Esophagus (tissue), 2 donors: ENCODE measurements around the gene SLC27A5. TPM values are rescaled to one million over a fixed set of nuclear protein-coding genes. Genes with fewer than 3 reads are reported as not detected.
"Not testable (repeated sequence)": the region's sequence is repeated elsewhere in the genome, so short reads cannot be mapped to it uniquely, and the experiment has no call there.

Source experiments
- H3K27ac ChIP-seq, 2 donors: one replicate each; pipeline ENCODE4 v1.5.1; 2013; ENCODE audit warnings: low read depth in 2 of 2, mild to moderate bottlenecking in 2 of 2, inconsistent platforms in 1 of 2, low read length in 1 of 2, moderate library complexity in 1 of 2
- H3K27me3 ChIP-seq, 2 donors: one replicate each; pipeline ENCODE4 v1.6.1; 2013; ENCODE audit warnings: low read length in 2 of 2, control low read depth in 1 of 2, mild to moderate bottlenecking in 1 of 2; ENCODE audit not compliant: insufficient read depth in 2 of 2, control insufficient read depth in 1 of 2
- H3K36me3 ChIP-seq, 2 donors: one replicate each; pipeline ENCODE4 v1.6.1; 2013; ENCODE audit warnings: low read length in 1 of 2; ENCODE audit not compliant: control insufficient read depth in 2 of 2, insufficient read depth in 2 of 2
- H3K4me1 ChIP-seq, 2 donors: one replicate each; pipeline ENCODE4 v1.6.1; 2013; ENCODE audit warnings: low read length in 1 of 2; ENCODE audit not compliant: control insufficient read depth in 2 of 2, insufficient read depth in 2 of 2
- H3K4me3 ChIP-seq, 2 donors: one replicate each; pipeline ENCODE4 v1.5.1; 2013; ENCODE audit warnings: low read length in 2 of 2, mild to moderate bottlenecking in 2 of 2, low read depth in 1 of 2, moderate library complexity in 1 of 2
- H3K9me3 ChIP-seq, 2 donors: one replicate each; pipeline ENCODE4 v1.6.1; 2013; ENCODE audit warnings: mild to moderate bottlenecking in 2 of 2, low read depth in 1 of 2, low read length in 1 of 2, moderate library complexity in 1 of 2; ENCODE audit not compliant: control insufficient read depth in 2 of 2, insufficient read depth in 1 of 2
- WGBS, 2 donors: extraction: QIAGEN DNeasy Blood & Tissue Kit; methylation state at CpG; one replicate each; pipeline ENCODE4 v1.1.7; 2013; 5-methylcytosine and 5-hydroxymethylcytosine counted together
- polyA plus RNA-seq, 2 donors: library from polyadenylated mRNA; stranded (reverse); fragments of 200-250 nt; gene quantifications; one replicate each; pipeline ENCODE4 v1.2.3, GENCODE V29; 2013
- donor health status: healthy with polysubstance abuse.
- donor health status: Bipolar disorder and iron deficiency.

Gene SLC27A5
- polyA plus RNA-seq, 2 donors, result 7.0 to 7.2 TPM

DNA sequence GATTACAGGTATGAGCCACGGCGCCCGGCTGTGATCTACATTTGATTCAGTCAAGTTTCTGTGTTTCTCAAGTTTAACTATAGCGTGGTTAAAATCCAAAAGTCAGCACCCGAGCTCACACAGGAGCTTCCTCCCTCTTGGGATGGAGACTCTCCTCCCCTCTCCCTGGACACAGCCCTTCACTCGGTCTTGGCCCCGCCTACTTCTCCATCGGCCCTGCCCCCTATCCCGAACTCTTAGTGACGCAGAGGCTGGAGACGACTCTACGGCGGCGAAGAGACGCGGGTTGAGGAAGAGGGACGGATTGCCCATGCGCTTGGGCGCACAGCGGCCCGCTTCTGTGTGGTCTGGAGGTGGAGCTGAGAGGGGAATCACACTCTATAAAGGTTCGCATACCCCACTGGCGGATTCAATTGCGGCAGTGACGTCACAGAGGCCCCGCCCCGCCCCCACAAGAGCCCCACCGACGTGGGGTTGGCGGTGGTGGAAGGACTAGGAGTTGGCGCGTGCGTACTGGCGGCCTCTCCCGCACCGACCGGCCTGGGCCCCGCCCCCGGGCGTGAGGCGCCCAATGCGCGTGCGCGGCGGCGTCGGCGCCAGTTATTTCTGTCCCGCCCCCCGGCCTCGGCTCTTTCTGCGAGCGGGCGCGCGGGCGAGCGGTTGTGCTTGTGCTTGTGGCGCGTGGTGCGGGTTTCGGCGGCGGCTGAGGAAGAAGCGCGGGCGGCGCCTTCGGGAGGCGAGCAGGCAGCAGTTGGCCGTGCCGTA, 32.2 kb upstream of the SLC27A5 start, which contains the start of gene TRIM28:
TSS of gene TRIM28 (plus strand) at position 239 of the 765 bp plus-strand sequence. CDS start 694 bp downstream, outside the sequence.
- Histone ChIP-seq H3K36me3 (peaks cover 13 to 21% of the 10 kb centered on the region in 2 donors), H3K4me1 (peaks cover 10 to 21% of the 10 kb centered on the region in 2 donors), H3K27me3 (no peaks in the 10 kb centered on the region), H3K9me3 (no peaks in the 10 kb centered on the region), H3K27ac (peak within 1 kb of the TSS; percentile 96 to 98), H3K4me3 (peak within 1 kb of the TSS; percentile 89 to 92)
- 0% methylated on average over 46 to 73 of the region's 73 CpGs for WGBS, 2 donors

DNA sequence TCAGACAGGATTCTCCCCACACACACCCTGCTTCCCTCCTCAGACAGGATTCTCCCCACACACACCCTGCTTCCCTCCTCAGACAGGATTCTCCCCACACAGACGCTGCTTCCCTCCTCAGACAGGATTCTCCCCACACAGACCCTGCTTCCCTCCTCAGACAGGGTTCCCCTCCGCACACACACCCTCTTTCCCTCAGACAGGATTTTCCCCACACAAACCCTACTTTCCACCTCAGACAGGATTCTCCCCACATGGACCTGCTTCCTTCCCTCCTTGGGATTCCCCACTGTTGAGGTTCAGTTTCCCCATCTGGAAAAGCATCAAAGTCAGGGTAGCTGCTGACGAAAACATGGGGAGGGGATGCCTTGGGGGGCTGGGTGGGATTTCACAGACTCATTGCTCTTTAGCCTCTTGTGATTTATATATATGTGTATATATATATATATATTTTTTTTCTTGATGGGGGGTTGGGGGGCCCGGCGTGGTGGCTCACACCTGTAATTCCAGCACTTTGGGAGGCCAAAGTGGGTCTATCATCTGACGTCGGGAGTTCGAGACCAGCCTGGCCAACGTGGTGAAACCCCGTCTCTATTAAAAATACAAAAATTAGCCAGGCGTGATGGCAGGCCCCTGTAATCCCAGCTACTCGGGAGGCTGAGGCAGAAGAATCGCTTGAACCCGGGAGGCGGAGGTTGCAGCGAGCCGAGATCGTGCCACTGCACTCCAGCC, 31.0 kb upstream of the SLC27A5 start:
- H3K36me3 ChIP-seq, H3K4me3 ChIP-seq, H3K9me3 ChIP-seq, H3K27me3 ChIP-seq: not testable (repeated sequence)
- peaks cover 10 to 29% of the 10 kb centered on the region in 2 donors for H3K4me1 ChIP-seq
- 80 to 84% methylated on average over 18 of the region's 18 CpGs for WGBS, 2 donors
- H3K27ac ChIP-seq, result peak overlapping the region in 1 of 2 donors; percentile 98

DNA sequence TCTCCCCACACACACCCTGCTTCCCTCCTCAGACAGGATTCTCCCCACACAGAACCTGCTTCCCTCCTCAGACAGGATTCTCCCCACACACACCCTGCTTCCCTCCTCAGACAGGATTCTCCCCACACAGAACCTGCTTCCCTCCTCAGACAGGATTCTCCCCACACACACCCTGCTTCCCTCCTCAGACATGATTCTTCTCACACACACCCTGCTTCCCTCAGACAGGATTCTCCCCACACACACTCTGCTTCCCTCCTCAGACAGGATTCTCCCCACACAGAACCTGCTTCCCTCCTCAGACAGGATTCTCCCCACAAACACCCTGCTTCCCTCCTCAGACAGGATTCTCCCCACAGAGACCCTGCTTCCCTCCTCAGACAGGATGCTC, 27.4 kb upstream of the SLC27A5 start:
- not testable (repeated sequence) for H3K27ac ChIP-seq, H3K27me3 ChIP-seq, H3K36me3 ChIP-seq, H3K9me3 ChIP-seq, H3K4me3 ChIP-seq, H3K4me1 ChIP-seq

DNA sequence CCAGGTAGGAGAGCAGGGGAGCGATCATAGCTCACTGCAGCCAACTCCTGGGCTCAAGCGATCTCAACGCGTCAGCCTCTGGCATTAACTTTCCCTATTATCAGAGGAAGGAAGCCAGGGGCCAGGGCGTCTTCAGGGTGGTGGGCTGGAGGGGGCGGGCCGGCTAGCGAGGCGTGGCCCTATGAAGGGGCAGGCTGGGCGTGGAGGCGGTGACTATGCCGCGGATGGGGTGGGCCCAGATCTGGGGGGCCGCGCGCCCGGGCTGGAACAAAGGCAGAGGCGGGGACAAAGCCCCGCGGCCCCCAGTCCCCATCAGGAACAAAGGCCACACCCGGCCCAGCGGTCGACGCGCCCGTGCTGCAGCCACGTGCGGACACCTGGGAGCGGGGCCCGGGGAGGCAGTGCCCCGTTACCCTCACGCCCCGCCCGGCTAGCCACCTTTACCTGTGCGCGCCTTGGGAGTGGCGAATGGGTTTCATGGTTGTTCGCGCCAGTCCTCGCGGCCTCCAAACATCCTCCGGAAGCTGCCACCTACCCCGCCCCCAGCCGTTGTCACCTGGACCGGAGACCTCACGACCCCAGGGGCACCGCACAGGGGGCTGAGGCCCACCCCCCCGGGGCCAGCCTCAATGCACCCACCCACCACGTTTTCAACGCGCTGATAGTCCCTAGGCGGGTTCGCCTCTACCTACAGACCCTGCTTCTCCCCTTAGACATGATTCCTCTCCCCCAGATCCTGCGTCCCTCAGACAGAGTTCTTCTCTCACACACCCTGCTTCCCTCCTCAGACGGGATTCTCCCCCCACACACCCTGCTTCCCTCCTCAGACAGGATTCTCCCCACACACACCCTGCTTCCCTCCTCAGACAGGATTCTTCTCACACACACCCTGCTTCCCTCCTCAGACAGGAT, 26.7 kb upstream of the SLC27A5 start:
- Histone ChIP-seq H3K36me3 (no peaks in the 10 kb centered on the region), H3K4me1 (peaks cover 0 to 8% of the 10 kb centered on the region in 2 donors), H3K27me3 (no peaks in the 10 kb centered on the region), H3K4me3 (peak overlapping the region; percentile 13 to 31), H3K27ac (peak overlapping the region in 1 of 2 donors; percentile 28), H3K9me3 (no peaks in the 10 kb centered on the region)
- WGBS, 2 donors, result 2 to 3% methylated on average over 55 of the region's 55 CpGs

DNA sequence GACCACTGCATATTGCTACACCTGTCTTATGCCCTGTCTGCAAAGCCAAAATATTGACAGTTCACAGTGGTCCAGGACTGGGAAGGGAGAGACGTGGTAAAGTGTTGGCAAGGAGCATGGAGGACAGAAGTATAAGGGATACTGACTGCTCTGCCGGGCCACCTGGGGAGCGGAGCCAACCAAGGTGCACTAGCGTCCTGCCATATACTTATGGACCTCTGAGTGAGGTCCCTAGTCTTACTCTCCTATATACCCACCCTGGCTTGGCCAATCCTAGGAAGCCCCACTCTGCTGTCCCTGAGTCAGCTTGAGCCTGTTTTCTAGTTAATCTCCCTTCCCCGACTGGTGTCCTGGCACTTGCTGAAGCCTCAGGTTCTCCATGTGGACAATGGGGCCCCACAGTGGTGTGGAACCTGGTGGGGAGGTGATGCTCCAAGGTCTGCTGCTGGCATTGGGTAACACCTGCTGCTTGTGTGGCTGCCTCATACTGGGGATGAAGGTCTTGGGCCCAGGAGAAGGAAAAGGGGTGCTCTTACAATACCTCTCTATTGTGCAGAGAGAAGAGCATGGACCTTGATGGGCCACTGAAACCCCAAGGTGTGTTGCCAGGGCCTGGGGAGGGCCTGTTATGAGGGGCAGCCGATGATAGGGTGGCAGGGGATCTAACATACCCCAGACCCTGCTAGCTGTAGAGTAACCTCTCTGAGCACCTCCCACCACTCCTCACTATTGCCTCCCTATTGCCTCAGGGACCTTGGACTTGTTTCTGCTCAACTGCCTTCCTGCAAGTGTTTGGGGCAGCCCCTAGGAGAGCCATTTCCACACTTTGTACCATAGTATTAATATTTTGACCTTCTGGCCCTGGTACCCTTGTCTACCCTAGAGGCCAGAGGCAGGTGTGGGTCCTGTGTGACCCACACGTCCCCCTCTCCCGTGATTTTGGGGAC, 25.3 kb upstream of the SLC27A5 start:
- H3K27ac ChIP-seq, result no peak overlapping the region
- H3K36me3 ChIP-seq, result no peaks in the 10 kb centered on the region
- peaks cover 0 to 8% of the 10 kb centered on the region in 2 donors for H3K4me1 ChIP-seq
- 92% methylated on average over 8 of the region's 8 CpGs for WGBS, 2 donors
- no peak overlapping the region for H3K4me3 ChIP-seq
- no peaks in the 10 kb centered on the region for H3K9me3 ChIP-seq
- no peaks in the 10 kb centered on the region for H3K27me3 ChIP-seq

DNA sequence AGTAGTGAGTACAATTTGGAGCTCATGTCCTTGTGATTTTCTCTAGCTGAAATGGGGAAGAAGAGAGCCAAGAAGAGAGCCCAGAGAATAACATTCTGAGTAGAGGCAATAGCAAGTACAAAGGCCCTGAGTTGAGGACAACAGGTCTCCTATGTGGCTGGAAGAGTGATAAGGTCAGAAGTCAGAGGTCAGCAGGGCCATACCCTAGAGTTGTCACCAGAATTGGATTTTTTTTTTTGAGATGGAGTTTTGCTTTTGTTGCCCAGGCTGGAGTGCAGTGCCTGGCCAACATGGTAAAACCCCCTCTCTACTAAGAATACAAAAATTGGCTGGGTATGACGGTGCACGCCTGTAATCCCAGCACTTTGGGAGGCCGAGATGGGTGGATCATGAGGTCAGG, 24.1 kb upstream of the SLC27A5 start:
- no peaks in the 10 kb centered on the region for H3K27me3 ChIP-seq

DNA sequence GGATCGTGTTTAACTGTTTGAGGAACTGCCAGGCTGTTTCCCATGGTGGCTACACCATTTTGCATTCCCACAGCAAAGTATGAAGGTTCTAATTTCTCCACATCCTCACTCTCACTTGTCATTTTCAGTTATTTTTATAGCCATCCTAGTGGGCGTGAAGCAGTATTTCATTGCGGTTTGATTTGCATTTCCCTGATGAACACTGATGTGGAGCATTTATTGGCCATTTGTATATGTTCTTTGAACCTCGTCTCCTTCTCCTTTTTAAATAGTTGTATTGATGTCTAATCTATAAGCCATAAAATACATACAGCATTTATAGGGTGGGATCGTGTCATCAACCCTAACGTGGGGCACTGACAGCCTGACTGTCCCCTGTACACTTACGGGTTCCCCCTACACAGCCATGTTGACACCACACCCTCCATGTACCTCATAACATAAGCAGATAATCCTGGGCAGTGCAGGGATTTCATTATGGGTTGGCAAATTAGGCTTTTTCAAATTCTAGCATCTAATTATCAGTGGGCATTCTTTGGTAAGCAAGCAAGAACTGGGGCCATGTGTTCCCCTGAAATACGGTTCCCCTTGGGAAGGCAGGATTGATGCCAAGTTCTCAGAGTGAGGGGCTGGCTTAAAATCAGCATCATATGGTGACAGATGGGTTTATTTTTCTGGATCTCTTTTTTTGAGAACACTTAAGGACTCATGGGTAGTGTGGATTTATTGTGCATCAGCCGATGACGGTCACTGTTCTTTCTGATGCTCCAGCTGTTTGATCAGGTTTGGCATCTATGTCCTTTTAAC, 19.4 kb upstream of the SLC27A5 start:
- H3K9me3 ChIP-seq, result no peaks in the 10 kb centered on the region
- no peak overlapping the region for H3K27ac ChIP-seq
- no peak overlapping the region for H3K4me3 ChIP-seq
- WGBS, 2 donors, result 65 to 69% methylated on average over 10 of the region's 10 CpGs
- H3K36me3 ChIP-seq, result no peaks in the 10 kb centered on the region
- no peaks in the 10 kb centered on the region for H3K4me1 ChIP-seq
- H3K27me3 ChIP-seq, result no peaks in the 10 kb centered on the region

More for the DNA sequence above, 24.1 kb upstream of the SLC27A5 start:
- Histone ChIP-seq H3K9me3 (no peaks in the 10 kb centered on the region), H3K36me3 (no peaks in the 10 kb centered on the region), H3K27ac (no peak overlapping the region), H3K4me3 (no peak overlapping the region), H3K4me1 (peaks cover 0 to 8% of the 10 kb centered on the region in 2 donors)
- WGBS, 2 donors, result 91 to 98% methylated on average over 3 of the region's 3 CpGs

DNA sequence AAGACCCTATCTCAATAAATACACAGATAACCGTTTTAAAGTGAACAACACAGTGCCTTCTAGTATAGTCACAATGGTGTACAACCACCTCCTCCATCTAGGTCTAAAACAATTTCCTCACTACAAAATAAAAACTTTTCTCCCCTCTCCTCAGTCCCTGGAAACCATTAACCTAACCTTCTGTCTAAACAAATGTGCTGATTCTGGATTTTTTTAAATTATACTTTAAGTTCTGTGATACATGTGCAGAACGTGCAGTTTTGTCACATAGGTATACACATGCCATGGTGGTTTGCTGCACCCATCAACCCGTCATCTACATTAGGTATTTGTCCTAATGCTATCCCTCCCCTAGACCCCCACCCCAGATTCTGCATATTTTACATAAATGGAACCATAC, 17.6 kb upstream of the SLC27A5 start:
- H3K4me3 ChIP-seq, result no peak overlapping the region
- no peaks in the 10 kb centered on the region for H3K9me3 ChIP-seq
- 75 to 78% methylated on average over 3 of the region's 3 CpGs for WGBS, 2 donors
- no peak overlapping the region for H3K27ac ChIP-seq
- no peaks in the 10 kb centered on the region for H3K36me3 ChIP-seq
- H3K4me1 ChIP-seq, result no peaks in the 10 kb centered on the region
- no peaks in the 10 kb centered on the region for H3K27me3 ChIP-seq
